NCI-H345 (cell line): ENCODE data around the gene PRLH.
"Not testable (repeated sequence)": the region's sequence is repeated elsewhere in the genome, so short reads cannot be mapped to it uniquely, and the experiment has no call there.

ENCODE experiments used
- DNase-seq: peaks from one replicate; lab custom pipeline; 2025; lab: John Stamatoyannopoulos, UW

The PRLH gene

GRCh38 chr2:237601453-237602116, 35.2 kb downstream of the PRLH start:
- no peak for DNase-seq

GRCh38 chr2:237602409-237602808, 36.0 kb downstream of the PRLH start:
- no peak for DNase-seq

GRCh38 chr2:237603049-237603717, 36.8 kb downstream of the PRLH start:
- no peak for DNase-seq

- no peak for DNase-seq
Measured at GRCh38 chr2:237603718-237604362, 37.5 kb downstream of the PRLH start.

- no peak for DNase-seq
Measured at GRCh38 chr2:237604391-237604790, 38.0 kb downstream of the PRLH start.

- no peak for DNase-seq
Measured at GRCh38 chr2:237604960-237605359, 38.6 kb downstream of the PRLH start.

- DNase-seq = not testable (repeated sequence)
Measured at GRCh38 chr2:237606522-237606921, 40.1 kb downstream of the PRLH start.

- DNase-seq = no peak
Measured at GRCh38 chr2:237612527-237613357, 46.4 kb downstream of the PRLH start.

- no peak for DNase-seq
Measured at GRCh38 chr2:237613679-237614078, 47.3 kb downstream of the PRLH start.

- DNase-seq = no peak
Measured at GRCh38 chr2:237614151-237614720, 47.9 kb downstream of the PRLH start.

GRCh38 chr2:237615631-237616249, 49.4 kb downstream of the PRLH start:
- DNase-seq = no peak

- DNase-seq = no peak
Measured at GRCh38 chr2:237616373-237616733, 50.0 kb downstream of the PRLH start.
